Erythroblast (primary cell): ENCODE data around the gene CACNA1F.

Experiments used
- GATA1 ChIP-seq: IDR thresholded peaks from 2 replicates; pipeline ENCODE4 v1.6.1; 2011; ENCODE audit warnings: low read depth, mild to moderate bottlenecking, control low read depth, low read length, moderate library complexity
- POLR2A ChIP-seq: IDR thresholded peaks from 2 replicates; pipeline ENCODE4 v1.6.1; 2011; ENCODE audit warnings: mild to moderate bottlenecking, low read length

- TF ChIP-seq POLR2A (peak; percentile 46), GATA1 (no peak)
Measured at GRCh38 chrX:49172280-49172780, 60.8 kb downstream of the CACNA1F start.
